Measurements from ENCODE around the gene CCDC80.
A peak's percentile ranks its signal among the peaks of the same experiment; 100 is the strongest.
"Not testable (repeated sequence)": the region's sequence is repeated elsewhere in the genome, so short reads cannot be mapped to it uniquely, and the experiment has no call there.

The CCDC80 gene

GRCh38 chr3:112583105-112583504, 57.8 kb downstream of the CCDC80 start:
- DNase-seq = no peak

- DNase-seq = peak; percentile 48
These were observed 58.6 kb downstream of the CCDC80 start for GRCh38 chr3:112582244-112582874.

- no peak for DNase-seq
These were observed 61.2 kb downstream of the CCDC80 start for GRCh38 chr3:112579697-112580096.

GRCh38 chr3:112579232-112579631, 61.7 kb downstream of the CCDC80 start:
- DNase-seq = peak; percentile 75

- DNase-seq = peak; percentile 35
These were observed 68.2 kb downstream of the CCDC80 start for GRCh38 chr3:112572701-112573100.

- DNase-seq = no peak
These were observed 71.7 kb downstream of the CCDC80 start for GRCh38 chr3:112569265-112569664.

- DNase-seq = no peak
These were observed 72.3 kb downstream of the CCDC80 start for GRCh38 chr3:112568642-112569041.

GRCh38 chr3:112564940-112565305, 76.0 kb downstream of the CCDC80 start:
- no peak for DNase-seq

GRCh38 chr3:112564247-112564939, 76.5 kb downstream of the CCDC80 start:
- not testable (repeated sequence) for DNase-seq

- DNase-seq = peak; percentile 99
These were observed 79.0 kb downstream of the CCDC80 start, which contains the start of the genes ATG3 and SLC35A5 for GRCh38 chr3:112561734-112562529. ATG3 (minus strand) TSS chr3:112561962; CDS start chr3:112561528, 434 bp downstream. SLC35A5 (plus strand) TSS chr3:112562045; CDS start chr3:112563404, 1,359 bp downstream.

GRCh38 chr3:112561484-112561733, 79.5 kb downstream of the CCDC80 start:
- no peak for DNase-seq

- peak; percentile 53 for DNase-seq
These were observed 80.0 kb downstream of the CCDC80 start for GRCh38 chr3:112560721-112561483.

GRCh38 chr3:112560307-112560706, 80.6 kb downstream of the CCDC80 start:
- DNase-seq = no peak

GRCh38 chr3:112557976-112558375, 83.0 kb downstream of the CCDC80 start:
- DNase-seq = peak; percentile 84

GRCh38 chr3:112555535-112556170, 85.3 kb downstream of the CCDC80 start:
- peak; percentile 52 for DNase-seq

- no peak for DNase-seq
These were observed 90.1 kb downstream of the CCDC80 start for GRCh38 chr3:112550859-112551258.

All from MV-4-11 (cell line).